Osteocyte (in vitro differentiated cells): ENCODE results near the gene TUBGCP3. TPM values are rescaled to one million over a fixed set of nuclear protein-coding genes. Genes with fewer than 3 reads are reported as not detected.

Source experiments
- DNase-seq: peaks from one replicate; pipeline ENCODE4 v3.0.0; 2021; ENCODE audit warnings: mixed read lengths; ENCODE audit not compliant: unreplicated experiment; ENCODE audit errors: extremely low spot score
- H3K27ac Mint-ChIP-seq: one replicate; pipeline ENCODE4 v1.8.0; 2021; ENCODE audit warnings: mild to moderate bottlenecking, mixed read lengths; ENCODE audit not compliant: unreplicated experiment
- H3K27me3 Mint-ChIP-seq: one replicate; pipeline ENCODE4 v1.8.0; 2021; ENCODE audit warnings: mixed read lengths; ENCODE audit not compliant: unreplicated experiment
- H3K36me3 Mint-ChIP-seq: one replicate; pipeline ENCODE4 v1.8.0; 2021; ENCODE audit warnings: mixed read lengths; ENCODE audit not compliant: unreplicated experiment
- H3K4me1 Mint-ChIP-seq: one replicate; pipeline ENCODE4 v1.8.0; 2021; ENCODE audit warnings: mixed read lengths; ENCODE audit not compliant: unreplicated experiment
- H3K4me3 Mint-ChIP-seq: one replicate; pipeline ENCODE4 v1.8.0; 2021; ENCODE audit warnings: mild to moderate bottlenecking, moderate library complexity, mixed read lengths; ENCODE audit not compliant: unreplicated experiment
- H3K9me3 Mint-ChIP-seq: one replicate; pipeline ENCODE4 v1.8.0; 2021; ENCODE audit warnings: mixed read lengths; ENCODE audit not compliant: unreplicated experiment
- CTCF ChIP-seq: fragments of 200-600 bp; sonication (generic); IDR thresholded peaks from 2 replicates; pipeline ENCODE4 v1.5.0; 2021; ENCODE audit warnings: antibody characterized with exemption, mild to moderate bottlenecking, moderate library complexity
- total RNA-seq: library from RNA; stranded (reverse); gene quantifications from 2 replicates; pipeline ENCODE4 v1.2.1, GENCODE V29; 2021

The TUBGCP3 gene
- total RNA-seq, 1 donor from 2014 or later: 26.1 TPM

DNA sequence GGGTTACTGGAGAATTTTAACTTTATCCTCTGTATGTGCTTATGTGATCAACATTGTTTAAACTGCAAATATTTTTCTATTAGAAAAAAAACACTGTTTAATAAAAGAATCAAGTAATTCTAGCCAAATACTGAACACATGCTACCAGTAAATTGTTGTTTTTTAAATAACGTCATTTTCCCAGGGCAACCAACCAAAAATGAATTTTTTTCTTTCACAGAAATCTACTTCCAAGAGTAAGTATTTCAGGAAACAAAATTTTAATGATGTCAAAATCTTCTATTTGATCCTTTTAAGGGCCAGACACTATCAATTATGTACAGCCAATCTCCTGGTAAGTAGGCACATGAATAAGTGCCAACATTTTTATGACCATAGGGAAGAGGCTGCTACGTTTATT is 57.1 kb downstream of the TUBGCP3 start:
- no peak for DNase-seq
- TF ChIP-seq CTCF: no peak
- H3K27me3 Mint-ChIP-seq: no peaks in the 10 kb centered on the region
- H3K4me1 Mint-ChIP-seq: no peaks in the 10 kb centered on the region
- no peak overlapping the region for H3K4me3 Mint-ChIP-seq
- no peak overlapping the region for H3K27ac Mint-ChIP-seq
- no peaks in the 10 kb centered on the region for H3K9me3 Mint-ChIP-seq
- H3K36me3 Mint-ChIP-seq: peaks cover 5% of the 10 kb centered on the region

DNA sequence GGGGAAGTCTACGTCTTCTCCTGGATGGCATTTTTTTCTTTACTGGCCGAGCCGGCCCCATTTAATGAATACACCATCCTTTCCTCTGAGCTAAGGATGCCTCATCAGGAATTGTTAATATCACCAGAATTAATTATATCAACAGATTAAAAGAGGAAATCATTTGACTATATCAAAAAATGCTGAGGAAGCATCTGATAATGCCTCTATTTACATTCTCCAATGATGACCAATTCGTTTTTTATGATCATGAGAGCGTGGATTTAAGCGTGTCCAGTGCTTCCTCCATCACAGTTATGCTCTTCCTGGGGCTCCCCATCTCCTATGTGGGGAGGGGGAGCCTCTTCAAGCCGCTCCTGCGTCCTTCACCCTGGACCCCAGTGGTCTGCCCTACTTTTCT is 58.7 kb downstream of the TUBGCP3 start:
- H3K27ac Mint-ChIP-seq: no peak overlapping the region
- DNase-seq: no peak
- no peak overlapping the region for H3K4me3 Mint-ChIP-seq
- H3K4me1 Mint-ChIP-seq: no peaks in the 10 kb centered on the region
- peaks cover 5% of the 10 kb centered on the region for H3K36me3 Mint-ChIP-seq
- no peaks in the 10 kb centered on the region for H3K27me3 Mint-ChIP-seq
- H3K9me3 Mint-ChIP-seq: no peaks in the 10 kb centered on the region
- no peak for TF ChIP-seq CTCF

DNA sequence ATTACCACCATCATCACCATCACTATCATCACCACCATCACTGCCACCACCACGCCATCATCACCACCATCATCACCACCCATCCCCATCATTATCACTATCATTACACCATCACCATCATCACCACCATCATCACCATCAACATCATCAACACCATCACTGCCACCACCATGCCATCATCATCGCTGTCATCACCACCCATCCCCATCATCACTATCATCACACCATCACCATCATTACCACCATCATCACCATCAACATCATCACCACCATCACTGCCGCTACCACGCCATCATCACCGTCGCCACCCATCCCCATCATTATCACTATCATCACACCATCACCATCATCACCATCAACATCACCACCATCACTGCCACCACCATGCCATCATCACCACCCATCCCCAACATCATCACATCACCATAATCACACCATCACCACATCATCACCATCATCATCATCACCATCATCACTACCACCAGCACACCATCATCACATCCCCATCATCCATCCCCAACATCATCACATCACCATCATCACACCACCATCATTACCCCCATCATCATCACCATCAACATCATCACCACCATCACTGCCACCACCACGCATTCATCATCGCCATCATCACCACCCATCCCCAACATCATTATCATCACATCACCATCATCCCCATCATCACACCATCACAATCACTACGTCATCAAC is 61.7 kb downstream of the TUBGCP3 start:
- no peak for DNase-seq
- Mint-ChIP-seq H3K4me1 (no peaks in the 10 kb centered on the region), H3K9me3 (no peaks in the 10 kb centered on the region), H3K27ac (no peak overlapping the region), H3K36me3 (peaks cover 6% of the 10 kb centered on the region), H3K4me3 (no peak overlapping the region), H3K27me3 (no peaks in the 10 kb centered on the region)
- no peak for TF ChIP-seq CTCF

DNA sequence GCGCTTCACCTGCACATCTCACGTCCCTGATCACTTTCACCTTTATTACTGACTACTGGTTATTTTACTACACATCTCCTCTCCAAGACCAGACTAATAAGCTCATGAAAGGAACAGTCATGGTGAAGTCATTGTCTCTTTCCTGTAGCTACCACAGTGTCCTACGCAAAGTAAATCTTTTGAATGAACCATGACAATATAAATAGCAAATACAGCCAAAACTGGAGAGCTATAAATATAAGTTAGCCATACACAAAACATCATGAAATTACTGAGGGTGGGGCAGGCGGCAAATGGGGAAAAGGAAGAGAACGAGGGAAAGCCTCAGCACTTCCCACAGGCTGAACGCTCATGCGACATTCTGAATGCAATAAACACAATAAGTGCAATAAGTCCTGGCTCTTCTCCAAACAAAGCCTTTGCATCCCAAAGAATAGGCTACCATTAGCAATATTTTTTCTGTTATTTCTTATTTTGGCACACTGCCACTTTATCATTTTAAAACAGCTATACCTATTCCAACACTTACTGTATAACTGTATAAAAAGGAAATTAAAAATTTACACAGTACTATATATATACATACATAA is 62.5 kb downstream of the TUBGCP3 start:
- Mint-ChIP-seq H3K27ac (no peak overlapping the region), H3K4me3 (no peak overlapping the region), H3K27me3 (no peaks in the 10 kb centered on the region), H3K36me3 (peaks cover 5% of the 10 kb centered on the region), H3K9me3 (no peaks in the 10 kb centered on the region), H3K4me1 (no peaks in the 10 kb centered on the region)
- no peak for TF ChIP-seq CTCF
- no peak for DNase-seq

DNA sequence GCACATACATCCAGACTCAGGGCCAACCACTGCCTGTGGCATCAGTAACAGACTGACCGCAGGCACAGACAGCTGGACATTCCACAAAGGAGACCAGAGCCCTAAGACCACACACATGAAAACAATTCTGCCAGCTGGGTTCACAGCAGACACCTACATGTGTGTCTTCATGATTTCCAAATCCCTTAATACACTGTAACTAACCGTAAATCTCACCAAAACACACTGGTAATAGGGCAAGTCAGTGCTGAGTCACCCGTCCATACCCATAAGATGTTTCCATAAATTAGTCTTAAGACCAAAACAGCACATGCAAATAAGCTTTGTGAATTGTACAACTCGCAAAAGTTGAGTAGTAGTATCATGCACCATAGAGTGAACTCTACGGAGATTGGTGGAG is 65.4 kb downstream of the TUBGCP3 start:
- Mint-ChIP-seq H3K9me3 (no peaks in the 10 kb centered on the region), H3K36me3 (peaks cover 3% of the 10 kb centered on the region), H3K4me1 (no peaks in the 10 kb centered on the region), H3K27ac (no peak overlapping the region), H3K4me3 (no peak overlapping the region), H3K27me3 (no peaks in the 10 kb centered on the region)
- DNase-seq: no peak
- no peak for TF ChIP-seq CTCF
